Transverse colon (tissue), 4 donors: ENCODE results near the gene UGT3A1. TPM values are rescaled to one million over a fixed set of nuclear protein-coding genes. Genes with fewer than 3 reads are reported as not detected.
"Not testable (repeated sequence)": the region's sequence is repeated elsewhere in the genome, so short reads cannot be mapped to it uniquely, and the experiment has no call there.

Experiments
- DNase-seq: peaks from one replicate; pipeline ENCODE4 v3.0.0-alpha.2; 2019
- H3K27ac ChIP-seq, 4 donors: fragments of 200-600 bp; sonication (generic); 2 replicates each; pipeline ENCODE4 v1.5.1; 2016 to 2018; ENCODE audit warnings: inconsistent platforms in 4 of 4
- H3K27me3 ChIP-seq: fragments of 200-600 bp; sonication (generic); 2 replicates; pipeline ENCODE4 v1.5.1; 2017; ENCODE audit warnings: inconsistent platforms
- H3K36me3 ChIP-seq, 4 donors: fragments of 200-600 bp; sonication (generic); 2 replicates each; pipeline ENCODE4 v1.5.1; 2017 to 2019; ENCODE audit warnings: inconsistent platforms in 4 of 4
- H3K4me1 ChIP-seq, 4 donors: fragments of 200-600 bp; sonication (generic); 2 replicates each; pipeline ENCODE4 v1.5.1; 2017 to 2020; ENCODE audit warnings: inconsistent platforms in 4 of 4
- H3K4me3 ChIP-seq, 4 donors: fragments of 200-600 bp; sonication (generic); 1 replicate in 1 of 4; 2 replicates in 3 of 4; pipeline versions ENCODE4 v1.5.1 to v1.6.1; 2017 to 2019; ENCODE audit warnings: inconsistent platforms in 4 of 4
- H3K9me3 ChIP-seq, 2 donors: fragments of 200-600 bp; sonication (generic); 2 replicates each; pipeline ENCODE4 v1.5.1; 2017 to 2019; ENCODE audit warnings: inconsistent platforms in 2 of 2
- EP300 ChIP-seq: sonication (generic); formaldehyde crosslinking; IDR thresholded peaks from one replicate; pipeline ENCODE4 v1.6.1; 2017; ENCODE audit warnings: antibody characterized with exemption, low read depth
- POLR2A ChIP-seq: fragments of 450-650 bp; IDR thresholded peaks from one replicate; pipeline ENCODE4 v1.6.1; 2016; ENCODE audit warnings: antibody characterized with exemption, mild to moderate bottlenecking, moderate library complexity
- POLR2AphosphoS5 ChIP-seq, 3 donors: sonication (generic); formaldehyde crosslinking; IDR thresholded peaks; one replicate each; pipeline ENCODE4 v1.6.1; 2016; ENCODE audit warnings: antibody characterized with exemption in 3 of 3
- WGBS, 2 donors: methylation state at CpG; one replicate each; pipeline ENCODE4 v1.1.5; 2018; ENCODE audit warnings: low coverage in 1 of 2; 5-methylcytosine and 5-hydroxymethylcytosine counted together
- in situ Hi-C, 4 donors: fragments of 200-750 bp; cut with MboI; loops; one replicate each; pipeline versions ENCODE4 v1.15.0 to v1.15.1; 2017; ENCODE audit warnings: low sequenced_read_pairs in 3 of 4, low pct_ligation_motif_present in 1 of 4, low pct_unique_long_range_greater_than_20kb in 1 of 4
- intact Hi-C: fragments of 100-400 bp; cut with DNase I; formaldehyde crosslinking; loops from one replicate; pipeline ENCODE4 v1.15.1; 2023; ENCODE audit warnings: low total_unique reads
- total RNA-seq, 4 donors: library from RNA; depleted of rRNA; stranded (reverse); fragments of >200 nt; gene quantifications; one replicate each; pipeline ENCODE4 v1.1.0, GENCODE V29; 2016
- TF ChIP-seq, protein P1 (sequence below), 5 experiments: fragments of 200-600 bp in 3 of 5; fragments of 450-650 bp in 2 of 5; sonication (generic) in 3 of 5; IDR thresholded peaks; 1 replicate in 2 of 5; 2 replicates in 3 of 5; pipeline ENCODE4 v1.5.1; 2016 to 2017; ENCODE audit warnings: antibody characterized with exemption in 5 of 5, inconsistent platforms in 3 of 5, mild to moderate bottlenecking in 2 of 5, moderate library complexity in 1 of 5

The UGT3A1 gene
- total RNA-seq, 4 donors from 2014 or later: not detected

DNA sequence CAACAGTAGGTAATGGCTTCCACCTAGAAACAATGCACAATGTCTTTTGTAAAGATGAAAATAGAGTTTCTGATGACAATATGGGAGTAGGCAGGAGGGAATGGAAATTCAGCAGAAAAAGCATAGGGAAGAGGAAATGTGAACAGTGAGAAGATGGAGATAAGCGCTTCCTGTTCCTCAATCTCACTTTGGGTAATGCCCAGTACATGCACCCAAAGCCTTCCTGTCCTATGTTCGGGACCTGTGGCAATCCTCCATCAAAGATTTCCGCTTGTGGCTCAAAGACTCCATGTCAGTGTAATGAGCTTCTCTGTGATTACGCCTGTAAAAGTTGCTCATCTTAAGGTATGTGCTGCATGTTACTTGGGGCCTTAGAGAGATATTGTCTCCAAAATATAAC, 2.7 kb downstream of the UGT3A1 start:
- intact Hi-C loops (no loop called here), in situ Hi-C loops (no loop called here)
- TF ChIP-seq POLR2A: no peak
- TF ChIP-seq, protein P1, sequence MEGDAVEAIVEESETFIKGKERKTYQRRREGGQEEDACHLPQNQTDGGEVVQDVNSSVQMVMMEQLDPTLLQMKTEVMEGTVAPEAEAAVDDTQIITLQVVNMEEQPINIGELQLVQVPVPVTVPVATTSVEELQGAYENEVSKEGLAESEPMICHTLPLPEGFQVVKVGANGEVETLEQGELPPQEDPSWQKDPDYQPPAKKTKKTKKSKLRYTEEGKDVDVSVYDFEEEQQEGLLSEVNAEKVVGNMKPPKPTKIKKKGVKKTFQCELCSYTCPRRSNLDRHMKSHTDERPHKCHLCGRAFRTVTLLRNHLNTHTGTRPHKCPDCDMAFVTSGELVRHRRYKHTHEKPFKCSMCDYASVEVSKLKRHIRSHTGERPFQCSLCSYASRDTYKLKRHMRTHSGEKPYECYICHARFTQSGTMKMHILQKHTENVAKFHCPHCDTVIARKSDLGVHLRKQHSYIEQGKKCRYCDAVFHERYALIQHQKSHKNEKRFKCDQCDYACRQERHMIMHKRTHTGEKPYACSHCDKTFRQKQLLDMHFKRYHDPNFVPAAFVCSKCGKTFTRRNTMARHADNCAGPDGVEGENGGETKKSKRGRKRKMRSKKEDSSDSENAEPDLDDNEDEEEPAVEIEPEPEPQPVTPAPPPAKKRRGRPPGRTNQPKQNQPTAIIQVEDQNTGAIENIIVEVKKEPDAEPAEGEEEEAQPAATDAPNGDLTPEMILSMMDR (IDR thresholded peaks at IDR 0.05): no peak
- TF ChIP-seq EP300: no peak
- TF ChIP-seq POLR2AphosphoS5 (IDR thresholded peaks at IDR 0.05): no peak
- WGBS, 2 donors: 42 to 66% methylated on average over 2 to 4 of the region's 4 CpGs
- H3K27ac ChIP-seq: no peak overlapping the region
- H3K27me3 ChIP-seq: peaks cover 9% of the 10 kb centered on the region
- no peak overlapping the region for H3K4me3 ChIP-seq
- H3K4me1 ChIP-seq: no peaks in the 10 kb centered on the region
- DNase-seq: no peak
- H3K9me3 ChIP-seq: no peaks in the 10 kb centered on the region
- no peaks in the 10 kb centered on the region for H3K36me3 ChIP-seq

DNA sequence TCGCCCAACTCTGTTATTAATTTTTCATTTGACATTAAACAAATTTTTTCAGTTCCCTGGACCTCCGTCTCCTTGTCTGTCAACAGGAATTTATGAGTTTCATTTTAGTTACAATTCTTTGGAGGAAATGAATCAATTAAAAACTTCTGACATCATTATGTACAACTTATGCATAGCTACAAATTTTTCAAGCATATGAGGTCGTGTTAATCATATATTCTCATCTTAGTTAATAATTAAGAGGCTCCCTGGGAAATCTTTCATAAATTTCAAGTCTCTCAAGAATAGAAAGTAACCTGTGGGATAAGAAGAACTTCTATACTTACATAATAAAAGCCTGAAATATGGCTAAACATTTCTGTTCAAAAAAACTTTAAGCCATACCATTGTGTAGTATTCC, 3.4 kb downstream of the UGT3A1 start:
- TF ChIP-seq POLR2AphosphoS5 (IDR thresholded peaks at IDR 0.05) (no peak), EP300 (no peak)

DNA sequence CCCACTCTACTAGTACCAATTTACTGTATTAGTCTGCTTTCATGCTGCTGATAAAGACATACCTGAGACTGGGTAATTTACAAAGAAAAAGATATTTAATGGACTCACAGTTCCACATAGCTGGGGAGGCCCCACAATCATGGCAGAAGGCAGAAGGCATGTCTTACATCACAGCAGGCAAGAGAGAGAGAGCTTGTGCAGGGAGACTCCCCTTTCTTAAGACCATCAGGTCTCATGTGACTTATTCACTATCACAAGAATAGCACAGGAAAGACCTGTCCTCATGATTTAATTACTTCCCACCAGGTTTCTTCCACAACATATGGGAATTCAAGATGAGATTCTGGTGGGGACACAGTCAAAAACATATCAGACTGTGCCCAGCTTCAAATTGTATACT, 11.5 kb downstream of the UGT3A1 start:
- Histone ChIP-seq H3K9me3 (no peaks in the 10 kb centered on the region), H3K27me3 (no peaks in the 10 kb centered on the region), H3K4me1 (no peaks in the 10 kb centered on the region), H3K27ac (no peak overlapping the region), H3K4me3 (no peak overlapping the region), H3K36me3 (no peaks in the 10 kb centered on the region)
- no peak for DNase-seq
- in situ Hi-C loops (no loop called here), intact Hi-C loops (no loop called here)
- no peak for TF ChIP-seq POLR2AphosphoS5 (IDR thresholded peaks at IDR 0.05)
- TF ChIP-seq POLR2A: no peak

More for the DNA sequence above, 3.4 kb downstream of the UGT3A1 start:
- Histone ChIP-seq H3K4me1 (no peaks in the 10 kb centered on the region), H3K27ac (no peak overlapping the region), H3K9me3 (no peaks in the 10 kb centered on the region), H3K4me3 (no peak overlapping the region), H3K36me3 (no peaks in the 10 kb centered on the region), H3K27me3 (peaks cover 9% of the 10 kb centered on the region)
- DNase-seq: no peak
- in situ Hi-C loops (no loop called here), intact Hi-C loops (no loop called here)
- 42 to 49% methylated on average over 3 of the region's 3 CpGs for WGBS, 2 donors

DNA sequence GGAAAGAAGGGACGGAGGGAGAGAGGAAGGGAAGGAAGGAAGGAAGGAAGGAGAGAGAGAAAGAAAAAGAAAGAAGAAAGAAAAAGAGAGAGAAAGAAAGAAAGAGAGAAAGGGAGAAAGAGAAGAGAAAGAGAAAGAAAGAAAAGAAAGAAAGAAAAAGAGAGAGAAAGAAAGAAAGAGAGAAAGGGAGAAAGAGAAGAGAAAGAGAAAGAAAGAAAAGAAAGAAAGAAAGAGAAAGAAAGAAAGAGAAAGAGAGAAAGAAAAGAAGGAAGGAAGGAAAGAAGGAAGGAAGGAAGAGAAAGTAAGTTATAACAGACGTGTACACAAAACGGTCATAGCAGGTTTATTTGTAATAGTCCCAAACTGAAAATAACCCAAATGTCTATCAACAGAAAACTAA, 14.3 kb downstream of the UGT3A1 start:
- intact Hi-C loops, DNase-seq, H3K27ac ChIP-seq, H3K27me3 ChIP-seq, H3K36me3 ChIP-seq, in situ Hi-C loops, H3K9me3 ChIP-seq, H3K4me1 ChIP-seq, H3K4me3 ChIP-seq: not testable (repeated sequence)
- 38 to 57% methylated on average over 2 to 3 of the region's 3 CpGs for WGBS, 2 donors

GRCh38 chr5:35974570-35974969, 16.6 kb downstream of the UGT3A1 start:
- in situ Hi-C loops (no loop called here), intact Hi-C loops (no loop called here)
- WGBS, 2 donors: 67 to 75% methylated on average over 4 of the region's 4 CpGs
- Histone ChIP-seq H3K9me3 (no peaks in the 10 kb centered on the region), H3K27ac (no peak overlapping the region), H3K27me3 (no peaks in the 10 kb centered on the region), H3K4me1 (no peaks in the 10 kb centered on the region), H3K4me3 (no peak overlapping the region), H3K36me3 (no peaks in the 10 kb centered on the region)
- TF ChIP-seq EP300: no peak
- no peak for TF ChIP-seq POLR2A
- TF ChIP-seq, protein P1 (IDR thresholded peaks at IDR 0.05): no peak
- no peak for TF ChIP-seq POLR2AphosphoS5 (IDR thresholded peaks at IDR 0.05)
- no peak for DNase-seq

- Histone ChIP-seq H3K27ac (no peak overlapping the region), H3K9me3 (no peaks in the 10 kb centered on the region), H3K36me3 (no peaks in the 10 kb centered on the region), H3K4me3 (no peak overlapping the region), H3K4me1 (no peaks in the 10 kb centered on the region), H3K27me3 (no peaks in the 10 kb centered on the region)
- 58 to 70% methylated on average over 4 to 5 of the region's 5 CpGs for WGBS, 2 donors
- intact Hi-C loops: no loop called here
- in situ Hi-C loops: no loop called here
- no peak for DNase-seq
- no peak for TF ChIP-seq POLR2A
- TF ChIP-seq, protein P1 (IDR thresholded peaks at IDR 0.05): no peak
- TF ChIP-seq EP300: no peak
- TF ChIP-seq POLR2AphosphoS5 (IDR thresholded peaks at IDR 0.05): no peak
Measured at GRCh38 chr5:35971878-35972210, 19.3 kb downstream of the UGT3A1 start.
